Esophagus mucosa (tissue), 1 donor: ENCODE data around the gene STOML3. TPM values are rescaled to one million over a fixed set of nuclear protein-coding genes. Genes with fewer than 3 reads are reported as not detected.

Experiments
- ATAC-seq: fragments of 200-7000 bp; cut with Tn5 transposase; one replicate; pipeline ENCODE4 v1.9.1; 2020
- total RNA-seq: library from RNA; stranded (reverse); gene quantifications from one replicate; pipeline ENCODE4 v1.2.4, GENCODE V29; 2023
- donor health status: DM: yes; HTN: yes; CAD: no.

The STOML3 gene
- total RNA-seq, 1 donor from 2014 or later, result not detected

GRCh38 chr13:38979891-38980749, 10.5 kb downstream of the STOML3 start:
- ATAC-seq, result no peak

GRCh38 chr13:38970380-38971051, 20.1 kb downstream of the STOML3 start:
- no peak for ATAC-seq

- ATAC-seq, result no peak
Measured at GRCh38 chr13:38969187-38969586, 21.4 kb downstream of the STOML3 start.

- no peak for ATAC-seq
Measured at GRCh38 chr13:38967446-38967845, 23.2 kb downstream of the STOML3 start.

GRCh38 chr13:38965281-38965680, 25.4 kb downstream of the STOML3 start:
- no peak for ATAC-seq

- ATAC-seq, result no peak
Measured at GRCh38 chr13:38960175-38960574, 30.5 kb downstream of the STOML3 start.

GRCh38 chr13:38957794-38958592, 32.6 kb downstream of the STOML3 start:
- no peak for ATAC-seq

- ATAC-seq, result no peak
Measured at GRCh38 chr13:38954844-38955243, 35.8 kb downstream of the STOML3 start.

- ATAC-seq, result no peak
Measured at GRCh38 chr13:38954291-38954690, 36.3 kb downstream of the STOML3 start.

GRCh38 chr13:38952827-38953226, 37.8 kb downstream of the STOML3 start:
- no peak for ATAC-seq

GRCh38 chr13:38951525-38952313, 38.9 kb downstream of the STOML3 start:
- no peak for ATAC-seq

- ATAC-seq, result no peak
Measured at GRCh38 chr13:38950987-38951386, 39.6 kb downstream of the STOML3 start.

GRCh38 chr13:38947054-38947453, 43.6 kb downstream of the STOML3 start:
- ATAC-seq, result no peak

- no peak for ATAC-seq
Measured at GRCh38 chr13:38944219-38944618, 46.4 kb downstream of the STOML3 start.

GRCh38 chr13:38943231-38943630, 47.4 kb downstream of the STOML3 start:
- no peak for ATAC-seq

- ATAC-seq, result no peak
Measured at GRCh38 chr13:38941353-38941945, 49.2 kb downstream of the STOML3 start.

- ATAC-seq, result no peak
Measured at GRCh38 chr13:38933786-38934185, 56.8 kb downstream of the STOML3 start.

GRCh38 chr13:38922170-38922569, 68.5 kb downstream of the STOML3 start:
- ATAC-seq, result no peak

- peak; percentile 38 for ATAC-seq
Measured at GRCh38 chr13:38921081-38921480, 69.5 kb downstream of the STOML3 start.
